Prostate gland (tissue), 2 donors: Measurements from ENCODE around the gene UCK2.

ENCODE experiments used
- CTCF ChIP-seq, 4 experiments: fragments of 200-600 bp in 2 of 4; fragments of 450-650 bp in 2 of 4; sonication (generic) in 2 of 4; IDR thresholded peaks; 1 replicate in 3 of 4; 2 replicates in 1 of 4; pipeline ENCODE4 v1.5.1; 2016 to 2019; ENCODE audit warnings: antibody characterized with exemption in 4 of 4, mild to moderate bottlenecking in 2 of 4, moderate library complexity in 2 of 4
- POLR2A ChIP-seq: fragments of 450-650 bp; IDR thresholded peaks from one replicate; pipeline ENCODE4 v1.6.1; 2016; ENCODE audit warnings: antibody characterized with exemption, mild to moderate bottlenecking
- POLR2AphosphoS5 ChIP-seq: sonication (generic); formaldehyde crosslinking; IDR thresholded peaks from one replicate; pipeline ENCODE4 v1.6.1; 2017; ENCODE audit warnings: antibody characterized with exemption

GRCh38 chr1:165865633-165866340, 38.4 kb downstream of the UCK2 start:
- TF ChIP-seq CTCF (IDR thresholded peaks at IDR 0.05) (no peak), POLR2A (no peak), POLR2AphosphoS5 (no peak)
